HEK293T (cell line): ENCODE data around the gene CBARP.

ENCODE experiments used
- CTBP1 ChIP-seq: fragments of 450-650 bp; IDR thresholded peaks from 2 replicates; pipeline ENCODE4 v1.6.1; 2016; ENCODE audit warnings: borderline replicate concordance
- ELF4 ChIP-seq: fragments of 450-650 bp; IDR thresholded peaks from 2 replicates; pipeline ENCODE4 v1.6.1; 2017; ENCODE audit warnings: antibody characterized with exemption
- FOXK2 ChIP-seq: fragments of 450-650 bp; IDR thresholded peaks from 2 replicates; pipeline ENCODE4 v1.6.1; 2016; ENCODE audit warnings: mild to moderate bottlenecking
- FOXM1 ChIP-seq: fragments of 450-650 bp; IDR thresholded peaks from 2 replicates; pipeline ENCODE4 v1.6.1; 2017; ENCODE audit warnings: mild to moderate bottlenecking, borderline replicate concordance
- SUZ12 ChIP-seq: fragments of 450-650 bp; IDR thresholded peaks from 2 replicates; pipeline ENCODE4 v1.6.1; 2016; ENCODE audit warnings: mild to moderate bottlenecking
- TARDBP ChIP-seq: fragments of 450-650 bp; IDR thresholded peaks from 2 replicates; pipeline ENCODE4 v1.6.1; 2016
- TF ChIP-seq, protein P1 (sequence below): fragments of 450-650 bp; IDR thresholded peaks from 2 replicates; pipeline ENCODE4 v1.6.1; 2016

DNA sequence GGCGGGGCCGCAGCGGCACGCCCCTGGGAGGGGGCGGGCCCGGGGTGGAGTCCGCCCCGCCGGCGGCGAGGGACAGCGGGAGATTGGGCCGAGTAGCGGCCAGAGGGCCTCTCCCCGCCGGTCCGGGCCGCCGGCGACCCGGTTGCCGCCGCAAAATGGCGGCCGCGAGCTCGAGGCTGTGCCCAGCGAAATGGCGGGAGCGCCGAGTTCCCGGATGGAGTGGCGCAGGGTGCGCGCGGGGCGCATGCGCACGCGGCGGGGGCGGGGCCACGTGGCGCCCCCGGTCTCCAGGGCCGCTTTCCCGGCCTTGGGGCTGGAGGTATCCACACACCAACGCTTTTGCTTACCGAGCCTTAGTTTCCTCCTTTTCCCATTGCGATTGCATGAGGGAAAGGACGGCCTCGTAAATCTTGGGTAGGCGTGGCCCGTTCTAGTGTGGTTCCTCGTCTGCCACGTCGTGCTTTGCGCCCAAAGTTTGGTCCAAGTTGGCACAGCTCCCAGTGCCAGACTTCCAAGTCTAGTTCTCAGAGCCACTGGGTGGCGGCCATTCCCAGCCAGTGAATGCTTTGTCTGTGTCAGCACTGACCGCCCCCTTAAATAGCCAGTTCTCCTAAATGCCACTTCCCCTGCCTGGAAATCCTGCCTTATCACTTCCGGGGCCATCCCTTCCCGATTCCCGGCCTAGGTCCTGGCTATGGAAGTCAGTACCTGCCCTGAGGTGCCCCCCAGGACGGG, 31.8 kb upstream of the CBARP start:
- TF ChIP-seq FOXM1 (no peak), TARDBP (no peak), FOXK2 (no peak), SUZ12 (no peak), CTBP1 (no peak), ELF4 (no peak)
- TF ChIP-seq, protein P1, sequence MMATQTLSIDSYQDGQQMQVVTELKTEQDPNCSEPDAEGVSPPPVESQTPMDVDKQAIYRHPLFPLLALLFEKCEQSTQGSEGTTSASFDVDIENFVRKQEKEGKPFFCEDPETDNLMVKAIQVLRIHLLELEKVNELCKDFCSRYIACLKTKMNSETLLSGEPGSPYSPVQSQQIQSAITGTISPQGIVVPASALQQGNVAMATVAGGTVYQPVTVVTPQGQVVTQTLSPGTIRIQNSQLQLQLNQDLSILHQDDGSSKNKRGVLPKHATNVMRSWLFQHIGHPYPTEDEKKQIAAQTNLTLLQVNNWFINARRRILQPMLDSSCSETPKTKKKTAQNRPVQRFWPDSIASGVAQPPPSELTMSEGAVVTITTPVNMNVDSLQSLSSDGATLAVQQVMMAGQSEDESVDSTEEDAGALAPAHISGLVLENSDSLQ = peak; percentile 53; the same call in 1 of the 2 replicates
